HepG2 (cell line): ENCODE measurements around the gene CNTROB. TPM values are rescaled to one million over a fixed set of nuclear protein-coding genes. Genes with fewer than 3 reads are reported as not detected.
A peak's percentile ranks its signal among the peaks of the same experiment; 100 is the strongest.

Experiments
- CENPBD1 ChIP-seq: sonication (generic); formaldehyde crosslinking; IDR thresholded peaks from 2 replicates; pipeline ENCODE4 v1.8.0; 2022; ENCODE audit warnings: missing genetic modification reagents, low read depth, mild to moderate bottlenecking, borderline replicate concordance
- CREBL2 ChIP-seq: sonication (generic); formaldehyde crosslinking; IDR thresholded peaks from 2 replicates; pipeline ENCODE4 v1.8.1; 2023; ENCODE audit warnings: missing genetic modification reagents, mild to moderate bottlenecking, borderline replicate concordance
- GABPB1 ChIP-seq: IDR thresholded peaks from 2 replicates; pipeline ENCODE4 v1.6.1; 2016; ENCODE audit warnings: mild to moderate bottlenecking, missing genetic modification reagents, moderate library complexity, missing compliant biosample characterization
- HIVEP1 ChIP-seq: sonication (generic); formaldehyde crosslinking; IDR thresholded peaks from 2 replicates; pipeline ENCODE4 v1.4.0; 2020; ENCODE audit warnings: mild to moderate bottlenecking, missing genetic modification reagents
- LRRFIP1 ChIP-seq: sonication (generic); formaldehyde crosslinking; conservative IDR thresholded peaks from 2 replicates; pipeline ENCODE4 v1.4.0; 2020; ENCODE audit warnings: missing genetic modification reagents
- SETDB1 ChIP-seq: sonication (generic); formaldehyde crosslinking; IDR thresholded peaks from 2 replicates; pipeline ENCODE4 v1.5.1; 2020; ENCODE audit warnings: missing genetic modification reagents, mild to moderate bottlenecking, borderline replicate concordance
- SKI ChIP-seq: fragments of 450-650 bp; IDR thresholded peaks from one replicate; pipeline ENCODE4 v1.6.1; 2018; ENCODE audit warnings: mild to moderate bottlenecking; ENCODE audit not compliant: partially characterized antibody
- TCF7 ChIP-seq: sonication (generic); IDR thresholded peaks from 2 replicates; pipeline ENCODE4 v1.6.1; 2016; ENCODE audit warnings: antibody characterized with exemption, low read depth
- ZBTB44 ChIP-seq: sonication (generic); formaldehyde crosslinking; IDR thresholded peaks from 2 replicates; pipeline ENCODE4 v1.4.0; 2020; ENCODE audit warnings: missing genetic modification reagents
- ZNF362 ChIP-seq: sonication (generic); formaldehyde crosslinking; IDR thresholded peaks from 2 replicates; pipeline ENCODE4 v1.4.0; 2020; ENCODE audit warnings: missing genetic modification reagents, mild to moderate bottlenecking, borderline replicate concordance
- ZNF484 ChIP-seq: sonication (generic); formaldehyde crosslinking; IDR thresholded peaks from 2 replicates; pipeline ENCODE4 v1.5.1; 2020; ENCODE audit warnings: mild to moderate bottlenecking, low read depth, missing genetic modification reagents, borderline replicate concordance
- ZNF510 ChIP-seq: sonication (generic); formaldehyde crosslinking; IDR thresholded peaks from 2 replicates; pipeline ENCODE4 v1.4.0; 2020; ENCODE audit warnings: low read depth, mild to moderate bottlenecking, missing genetic modification reagents
- ZNF574 ChIP-seq: sonication (generic); formaldehyde crosslinking; IDR thresholded peaks from 2 replicates; pipeline ENCODE4 v1.4.0; 2020; ENCODE audit warnings: missing genetic modification reagents
- ZNF737 ChIP-seq: sonication (generic); formaldehyde crosslinking; IDR thresholded peaks from 2 replicates; pipeline ENCODE4 v1.5.0; 2020; ENCODE audit warnings: missing genetic modification reagents, mild to moderate bottlenecking, borderline replicate concordance
- polyA plus RNA-seq, 8 experiments: library from polyadenylated mRNA; depleted of rRNA in 3 of 8; stranded (reverse) in 7 of 8; unstranded in 1 of 8; fragments of >200 nt; fragmentation: Illumina TruSeq in 4 of 8; extraction: Trizol in 4 of 8; gene quantifications; 2 replicates each; pipeline versions ENCODE4 v1.2.1 to v1.2.3, GENCODE V29; 2011 to 2016; ENCODE audit warnings: low read depth in 4 of 8, missing spikeins in 1 of 8, mixed read lengths in 1 of 8; ENCODE audit not compliant: insufficient read depth in 1 of 8
- total RNA-seq, 5 experiments: library from RNA; depleted of rRNA; stranded (reverse); fragments of >200 nt; fragmentation: Illumina TruSeq; extraction: Trizol; gene quantifications; 2 replicates each; pipeline ENCODE4 v1.2.3, GENCODE V29; 2016; ENCODE audit warnings: low read depth in 1 of 5
- TF ChIP-seq, protein P1 (sequence below): sonication (generic); formaldehyde crosslinking; IDR thresholded peaks from 2 replicates; pipeline ENCODE4 v1.4.0; 2020; ENCODE audit warnings: missing genetic modification reagents
- TF ChIP-seq, protein P2 (sequence below): sonication (generic); formaldehyde crosslinking; IDR thresholded peaks from 2 replicates; pipeline ENCODE4 v1.8.1; 2023; ENCODE audit warnings: mild to moderate bottlenecking, missing genetic modification reagents

CNTROB gene
- total and polyA plus RNA-seq, 2 of the 13 experiments (the other 11 are each of a cell fraction or from before 2014, with no cell fraction given): 21.2 to 24.1 TPM

GRCh38 chr17:7887482-7888183 is 44.4 kb upstream of the CNTROB start (continued):
- no peak for TF ChIP-seq ZNF362 (CRISPR knock-in tag)
- TF ChIP-seq ZNF510 (CRISPR knock-in tag): no peak
- no peak for TF ChIP-seq CREBL2 (CRISPR knock-in tag)
- TF ChIP-seq CENPBD1 (CRISPR knock-in tag): no peak
- TF ChIP-seq TCF7: no peak
- peak; percentile 51 for TF ChIP-seq GABPB1 (CRISPR knock-in tag)
- TF ChIP-seq, protein P1, sequence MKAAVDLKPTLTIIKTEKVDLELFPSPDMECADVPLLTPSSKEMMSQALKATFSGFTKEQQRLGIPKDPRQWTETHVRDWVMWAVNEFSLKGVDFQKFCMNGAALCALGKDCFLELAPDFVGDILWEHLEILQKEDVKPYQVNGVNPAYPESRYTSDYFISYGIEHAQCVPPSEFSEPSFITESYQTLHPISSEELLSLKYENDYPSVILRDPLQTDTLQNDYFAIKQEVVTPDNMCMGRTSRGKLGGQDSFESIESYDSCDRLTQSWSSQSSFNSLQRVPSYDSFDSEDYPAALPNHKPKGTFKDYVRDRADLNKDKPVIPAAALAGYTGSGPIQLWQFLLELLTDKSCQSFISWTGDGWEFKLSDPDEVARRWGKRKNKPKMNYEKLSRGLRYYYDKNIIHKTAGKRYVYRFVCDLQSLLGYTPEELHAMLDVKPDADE: no peak
- TF ChIP-seq, protein P2, sequence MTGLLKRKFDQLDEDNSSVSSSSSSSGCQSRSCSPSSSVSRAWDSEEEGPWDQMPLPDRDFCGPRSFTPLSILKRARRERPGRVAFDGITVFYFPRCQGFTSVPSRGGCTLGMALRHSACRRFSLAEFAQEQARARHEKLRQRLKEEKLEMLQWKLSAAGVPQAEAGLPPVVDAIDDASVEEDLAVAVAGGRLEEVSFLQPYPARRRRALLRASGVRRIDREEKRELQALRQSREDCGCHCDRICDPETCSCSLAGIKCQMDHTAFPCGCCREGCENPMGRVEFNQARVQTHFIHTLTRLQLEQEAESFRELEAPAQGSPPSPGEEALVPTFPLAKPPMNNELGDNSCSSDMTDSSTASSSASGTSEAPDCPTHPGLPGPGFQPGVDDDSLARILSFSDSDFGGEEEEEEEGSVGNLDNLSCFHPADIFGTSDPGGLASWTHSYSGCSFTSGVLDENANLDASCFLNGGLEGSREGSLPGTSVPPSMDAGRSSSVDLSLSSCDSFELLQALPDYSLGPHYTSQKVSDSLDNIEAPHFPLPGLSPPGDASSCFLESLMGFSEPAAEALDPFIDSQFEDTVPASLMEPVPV (CRISPR knock-in tag): no peak
- peak; percentile 84 for TF ChIP-seq SKI
- TF ChIP-seq ZNF737 (CRISPR knock-in tag): no peak
- TF ChIP-seq ZNF484 (CRISPR knock-in tag): no peak
- TF ChIP-seq LRRFIP1 (CRISPR knock-in tag): no peak
- no peak for TF ChIP-seq SETDB1 (CRISPR knock-in tag)
- no peak for TF ChIP-seq ZBTB44 (CRISPR knock-in tag)
- peak; percentile 76 for TF ChIP-seq HIVEP1 (CRISPR knock-in tag)
- 0 out of 2 replicates have a peak, but pooled peaks have one; percentile 42 for TF ChIP-seq ZNF574 (CRISPR knock-in tag)
